SK-N-SH treated with all-trans-retinoic acid at 6 μM for 48 hours (cell line): ENCODE results near the gene HINT3.

Experiments used
- ARNTL ChIP-seq: fragments of 450-650 bp; formaldehyde crosslinking; IDR thresholded peaks from 2 replicates; pipeline ENCODE4 v1.5.0; 2020; ENCODE audit warnings: low read depth, mild to moderate bottlenecking, moderate library complexity, borderline replicate concordance
- BACH2 ChIP-seq: fragments of 250-450 bp; sonication (Bioruptor Pico); IDR thresholded peaks from 2 replicates; pipeline ENCODE4 v1.9.0; 2021; ENCODE audit warnings: mild to moderate bottlenecking, borderline replicate concordance
- GLIS3 ChIP-seq: fragments of 250-450 bp; sonication (Bioruptor Pico); IDR thresholded peaks from 2 replicates; pipeline ENCODE4 v1.5.0; 2020; ENCODE audit warnings: mild to moderate bottlenecking, moderate library complexity
- RARB ChIP-seq: fragments of 250-450 bp; sonication (Bioruptor Pico); IDR thresholded peaks from 2 replicates; pipeline ENCODE4 v1.8.0; 2021; ENCODE audit warnings: mild to moderate bottlenecking, moderate library complexity
- ZC3H10 ChIP-seq: fragments of 250-450 bp; sonication (Bioruptor Pico); IDR thresholded peaks from 2 replicates; pipeline ENCODE4 v1.5.1; 2021; ENCODE audit warnings: mild to moderate bottlenecking, moderate library complexity
- TF ChIP-seq, protein P1 (sequence below): fragments of 250-450 bp; sonication (Bioruptor Pico); IDR thresholded peaks from 2 replicates; pipeline ENCODE4 v1.8.0; 2020; ENCODE audit warnings: mild to moderate bottlenecking, moderate library complexity, borderline replicate concordance
- TF ChIP-seq, protein P2 (sequence below): fragments of 250-450 bp; sonication (Bioruptor Pico); IDR thresholded peaks from 2 replicates; pipeline ENCODE4 v1.5.1; 2020; ENCODE audit warnings: low read depth, mild to moderate bottlenecking, moderate library complexity

DNA sequence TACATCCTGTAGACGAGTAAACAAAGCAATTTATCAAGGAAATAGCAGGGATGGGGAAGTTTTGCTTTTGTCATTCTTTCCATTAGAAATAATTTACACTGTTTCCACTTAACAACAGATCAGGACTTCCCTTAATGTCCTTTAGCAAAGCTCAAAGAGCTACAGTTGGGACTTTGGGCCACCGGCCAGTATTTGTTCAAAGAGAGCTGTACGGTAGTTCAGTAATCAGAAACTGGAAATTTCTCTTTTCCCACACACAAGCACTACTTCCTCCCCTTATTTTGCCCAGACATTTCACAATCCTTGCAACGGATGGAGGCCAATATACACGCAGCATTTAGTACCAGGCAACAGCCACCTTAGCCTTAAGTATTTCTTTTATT lies 12.1 kb upstream of the HINT3 start:
- TF ChIP-seq GLIS3 (CRISPR knock-in tag) (no peak), RARB (CRISPR knock-in tag) (no peak), ARNTL (no peak), ZC3H10 (CRISPR knock-in tag) (no peak), BACH2 (no peak)
- TF ChIP-seq, protein P1, sequence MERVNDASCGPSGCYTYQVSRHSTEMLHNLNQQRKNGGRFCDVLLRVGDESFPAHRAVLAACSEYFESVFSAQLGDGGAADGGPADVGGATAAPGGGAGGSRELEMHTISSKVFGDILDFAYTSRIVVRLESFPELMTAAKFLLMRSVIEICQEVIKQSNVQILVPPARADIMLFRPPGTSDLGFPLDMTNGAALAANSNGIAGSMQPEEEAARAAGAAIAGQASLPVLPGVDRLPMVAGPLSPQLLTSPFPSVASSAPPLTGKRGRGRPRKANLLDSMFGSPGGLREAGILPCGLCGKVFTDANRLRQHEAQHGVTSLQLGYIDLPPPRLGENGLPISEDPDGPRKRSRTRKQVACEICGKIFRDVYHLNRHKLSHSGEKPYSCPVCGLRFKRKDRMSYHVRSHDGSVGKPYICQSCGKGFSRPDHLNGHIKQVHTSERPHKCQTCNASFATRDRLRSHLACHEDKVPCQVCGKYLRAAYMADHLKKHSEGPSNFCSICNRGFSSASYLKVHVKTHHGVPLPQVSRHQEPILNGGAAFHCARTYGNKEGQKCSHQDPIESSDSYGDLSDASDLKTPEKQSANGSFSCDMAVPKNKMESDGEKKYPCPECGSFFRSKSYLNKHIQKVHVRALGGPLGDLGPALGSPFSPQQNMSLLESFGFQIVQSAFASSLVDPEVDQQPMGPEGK = no peak
- TF ChIP-seq, protein P2, sequence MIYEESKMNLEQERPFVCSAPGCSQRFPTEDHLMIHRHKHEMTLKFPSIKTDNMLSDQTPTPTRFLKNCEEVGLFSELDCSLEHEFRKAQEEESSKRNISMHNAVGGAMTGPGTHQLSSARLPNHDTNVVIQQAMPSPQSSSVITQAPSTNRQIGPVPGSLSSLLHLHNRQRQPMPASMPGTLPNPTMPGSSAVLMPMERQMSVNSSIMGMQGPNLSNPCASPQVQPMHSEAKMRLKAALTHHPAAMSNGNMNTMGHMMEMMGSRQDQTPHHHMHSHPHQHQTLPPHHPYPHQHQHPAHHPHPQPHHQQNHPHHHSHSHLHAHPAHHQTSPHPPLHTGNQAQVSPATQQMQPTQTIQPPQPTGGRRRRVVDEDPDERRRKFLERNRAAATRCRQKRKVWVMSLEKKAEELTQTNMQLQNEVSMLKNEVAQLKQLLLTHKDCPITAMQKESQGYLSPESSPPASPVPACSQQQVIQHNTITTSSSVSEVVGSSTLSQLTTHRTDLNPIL = no peak
